ENCODE data around the gene NCL.
"Not testable (repeated sequence)": the region's sequence is repeated elsewhere in the genome, so short reads cannot be mapped to it uniquely, and the experiment has no call there.

Gene NCL

DNA sequence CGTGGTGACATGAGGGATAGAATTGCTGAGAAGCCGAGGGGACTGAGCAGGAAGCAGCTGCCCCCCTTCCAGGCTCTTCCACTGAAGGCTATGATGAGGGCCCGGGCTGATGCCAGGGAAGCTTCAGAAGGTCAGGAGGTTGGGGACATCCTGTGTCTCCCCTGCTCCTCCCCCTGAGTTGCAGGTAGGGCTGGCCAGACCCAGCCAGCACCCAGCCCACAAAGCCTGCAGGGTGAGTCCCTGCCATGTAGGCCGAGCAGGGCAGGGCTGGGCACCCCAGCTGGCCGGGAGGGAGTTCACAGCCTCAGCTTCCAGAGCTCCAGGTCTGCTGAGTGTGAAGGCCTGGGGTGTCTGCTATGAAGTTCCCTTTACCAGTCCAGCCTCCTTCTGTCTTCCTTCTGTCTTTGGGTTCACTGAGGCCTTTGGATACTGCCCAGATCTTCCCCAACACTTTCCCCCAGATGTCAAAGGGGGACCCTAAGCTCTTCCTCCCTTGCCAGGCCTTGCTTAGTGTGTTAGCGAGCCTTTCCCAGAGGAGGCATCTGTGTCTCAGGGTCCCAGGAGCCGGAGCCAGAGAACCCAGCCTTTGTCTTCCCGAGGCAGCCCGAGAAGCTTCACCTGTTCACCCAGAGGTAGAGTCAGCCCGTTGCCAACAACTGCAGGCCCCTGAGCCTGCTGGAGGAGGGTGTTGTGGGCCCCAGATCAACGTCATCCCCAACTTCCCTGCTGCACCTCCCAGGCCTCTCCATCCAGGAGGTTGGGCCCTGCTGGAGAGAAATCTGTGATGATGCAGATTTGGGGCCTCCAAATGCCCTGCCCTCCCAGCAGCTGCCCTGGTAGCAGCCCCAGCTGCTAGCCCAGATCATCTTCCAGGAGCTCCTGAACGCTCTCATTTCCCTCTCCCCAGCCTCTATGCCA, 3.6 kb upstream of the NCL start:
- DNase-seq: no peak

DNA sequence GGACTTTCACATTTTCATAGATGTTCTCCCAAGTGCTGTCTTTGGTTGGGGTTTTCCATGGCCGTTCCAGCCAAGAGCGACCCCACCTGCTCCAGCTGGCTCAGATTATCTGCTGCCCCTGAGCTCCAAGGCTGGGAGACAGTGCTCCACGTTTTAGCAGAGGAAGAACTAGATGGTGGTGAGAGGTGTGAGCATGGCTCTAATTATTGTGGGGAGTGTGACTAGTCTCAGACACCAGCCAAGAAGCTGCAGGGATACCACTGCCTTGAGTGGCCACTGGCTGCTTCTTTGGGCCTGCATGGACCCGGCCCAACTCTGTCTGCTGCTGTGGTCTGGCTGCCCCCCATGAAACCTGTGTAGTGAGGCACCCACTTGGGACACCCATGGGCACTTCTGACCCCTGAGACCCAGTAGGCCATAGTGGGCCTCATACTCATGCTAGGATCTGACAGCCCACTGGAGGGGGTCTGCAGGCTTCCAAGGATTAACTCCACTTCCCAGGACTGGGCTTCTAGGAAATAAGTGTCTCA, 2.8 kb upstream of the NCL start:
- no peak for DNase-seq

DNA sequence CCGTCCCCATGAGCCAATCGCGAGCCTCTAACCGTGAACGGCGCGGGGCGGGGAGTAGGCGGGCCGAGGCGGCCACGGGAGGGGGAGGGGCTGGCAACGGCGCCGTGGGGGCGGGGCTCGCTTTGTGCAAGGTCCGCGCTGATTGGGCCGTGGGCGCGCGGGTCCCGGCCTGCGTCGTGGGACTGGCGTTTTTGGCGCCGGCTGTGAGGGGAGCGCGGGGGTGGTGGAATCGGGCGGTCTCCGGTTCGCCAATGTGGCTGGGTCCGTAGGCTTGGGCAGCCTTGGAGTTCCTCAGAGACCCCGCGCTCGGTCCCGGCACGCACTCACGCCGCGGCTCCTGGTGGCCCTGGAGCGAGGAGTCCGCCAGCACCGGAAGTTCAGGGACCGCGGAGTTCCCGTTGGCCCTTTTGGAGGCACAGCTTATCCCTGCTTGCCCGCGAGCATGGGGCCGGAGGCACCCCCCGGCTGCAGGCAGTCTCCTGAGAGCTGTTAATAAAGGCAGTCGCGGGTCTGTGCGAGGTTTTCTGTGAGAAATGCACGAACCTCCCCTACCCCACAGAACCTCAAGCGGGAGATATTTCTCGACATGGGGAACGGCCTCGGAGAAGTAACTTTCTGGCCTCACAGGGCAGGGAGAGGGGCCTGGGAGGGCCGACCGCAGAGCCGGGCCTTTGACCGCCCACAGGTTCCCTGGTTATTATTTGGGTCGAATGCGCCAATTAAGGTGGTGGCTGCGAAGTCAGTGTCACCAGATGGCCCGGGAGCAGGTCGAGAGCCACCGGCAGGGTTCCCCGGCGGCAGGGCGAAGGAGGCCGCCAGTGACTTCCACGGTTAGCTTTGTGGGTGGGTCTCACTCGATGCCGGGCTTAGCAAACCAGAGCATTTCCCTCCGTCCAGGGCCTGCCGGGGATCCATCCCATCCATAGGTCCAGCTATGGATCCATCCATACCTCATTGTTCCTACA, 574 bp upstream of the NCL start:
- DNase-seq: peak; percentile 16

DNA sequence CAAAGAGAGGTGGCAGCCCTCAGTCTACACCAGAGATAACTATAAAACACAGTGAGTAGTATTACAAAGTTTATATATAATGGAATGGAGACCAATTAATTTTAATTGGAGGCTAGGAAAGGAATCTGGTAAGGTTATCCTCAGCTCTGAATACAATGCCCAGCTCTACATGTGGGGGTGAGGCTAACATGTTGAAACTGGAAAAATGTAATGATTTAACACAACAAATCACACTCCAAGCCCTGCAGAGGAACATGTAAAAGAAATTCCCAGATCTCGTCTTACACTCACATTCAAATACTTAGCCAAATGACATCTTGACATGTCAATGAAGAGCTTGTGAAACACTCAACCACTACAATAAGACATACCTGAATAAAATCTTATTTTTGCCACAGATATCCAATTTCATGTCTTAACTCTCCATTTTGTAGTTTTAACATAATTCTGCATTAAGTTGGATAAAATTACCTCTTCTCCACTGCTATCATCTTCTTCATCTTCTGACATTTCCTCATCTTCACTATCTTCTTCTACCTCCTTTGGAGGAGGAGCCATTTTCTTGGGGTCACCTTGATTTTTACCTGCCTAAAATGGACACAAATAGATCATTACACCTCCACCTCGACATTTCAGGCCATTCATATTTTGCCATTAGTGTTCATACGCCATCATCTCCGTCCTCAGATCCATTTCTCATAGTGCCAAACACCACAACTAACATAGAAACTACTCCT, 1.4 kb downstream of the NCL start:
- DNase-seq: no peak

GRCh38 chr2:231461516-231461971, 2.7 kb downstream of the NCL start:
- no peak for DNase-seq

GRCh38 chr2:231460841-231461240, 3.4 kb downstream of the NCL start:
- not testable (repeated sequence) for DNase-seq

DNA sequence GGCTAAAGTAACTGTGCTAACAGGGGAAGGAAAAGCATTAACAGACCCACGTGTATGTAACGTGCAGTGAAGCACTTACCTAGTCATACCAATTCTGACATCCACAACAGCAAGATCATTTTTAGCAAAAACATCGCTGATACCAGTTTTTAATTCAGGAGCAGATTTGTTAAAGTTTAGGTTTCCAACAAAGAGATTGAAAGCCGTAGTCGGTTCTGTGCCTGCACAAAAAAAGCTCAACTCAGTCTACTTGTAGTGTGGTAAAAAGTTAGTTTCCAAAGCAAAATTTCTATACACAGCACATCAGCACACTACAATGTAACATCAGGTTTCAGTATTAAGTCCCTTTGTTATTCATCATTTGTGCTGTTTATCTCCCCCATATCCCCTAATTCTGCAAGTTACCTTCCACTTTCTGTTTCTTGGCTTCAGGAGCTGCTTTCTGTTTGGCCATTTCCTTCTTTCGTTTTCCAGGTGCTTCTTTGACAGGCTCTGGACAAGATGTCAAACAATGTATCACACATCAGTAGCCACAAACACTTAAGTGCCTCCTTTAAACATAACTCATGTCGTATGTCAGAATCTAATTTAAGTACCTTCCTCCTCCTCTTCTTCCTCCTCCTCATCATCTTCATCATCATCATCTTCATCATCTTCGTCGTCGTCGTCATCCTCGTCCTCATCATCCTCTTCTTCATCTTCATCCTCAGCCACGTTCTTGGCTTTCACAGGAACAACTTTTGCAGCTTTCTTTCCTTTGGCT, 4.0 kb downstream of the NCL start:
- DNase-seq: no peak

DNA sequence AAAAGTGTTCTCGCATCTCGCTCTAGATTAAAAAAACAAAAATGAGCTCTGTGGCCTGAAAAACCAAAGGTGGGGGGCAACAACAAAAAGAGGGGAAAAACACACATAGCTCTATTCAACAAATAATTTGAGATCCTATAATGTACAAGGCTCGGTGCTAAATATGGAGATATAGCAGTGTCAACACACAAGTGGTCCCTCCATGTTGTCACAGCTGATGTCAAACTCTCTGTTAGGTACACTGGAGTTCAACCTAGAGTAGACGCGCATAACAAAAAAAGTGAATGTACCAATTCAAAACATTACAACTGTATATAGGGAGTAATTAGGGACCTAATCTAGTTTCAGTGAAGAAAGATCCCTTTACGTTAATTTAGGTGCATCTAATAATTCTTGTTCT, 5.9 kb downstream of the NCL start:
- no peak for DNase-seq

DNA sequence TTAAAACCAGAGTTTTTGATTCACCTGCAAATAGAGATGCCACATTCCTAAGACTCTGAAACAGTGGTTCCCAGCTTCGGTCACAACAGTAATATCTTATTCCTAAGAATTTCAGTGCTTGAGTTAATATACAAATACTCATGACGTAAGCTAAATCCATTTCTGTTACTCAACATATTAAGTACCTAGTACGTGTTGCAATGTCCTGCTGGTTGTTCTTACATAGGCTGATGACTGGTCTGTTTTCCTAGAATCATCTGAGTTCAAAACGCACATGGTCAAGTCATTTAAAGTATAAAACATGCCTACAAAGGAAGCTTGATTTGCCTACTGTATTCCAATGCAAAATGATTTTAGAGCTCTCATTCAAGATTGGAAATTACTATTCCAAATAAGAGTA, 7.2 kb downstream of the NCL start:
- no peak for DNase-seq

DNA sequence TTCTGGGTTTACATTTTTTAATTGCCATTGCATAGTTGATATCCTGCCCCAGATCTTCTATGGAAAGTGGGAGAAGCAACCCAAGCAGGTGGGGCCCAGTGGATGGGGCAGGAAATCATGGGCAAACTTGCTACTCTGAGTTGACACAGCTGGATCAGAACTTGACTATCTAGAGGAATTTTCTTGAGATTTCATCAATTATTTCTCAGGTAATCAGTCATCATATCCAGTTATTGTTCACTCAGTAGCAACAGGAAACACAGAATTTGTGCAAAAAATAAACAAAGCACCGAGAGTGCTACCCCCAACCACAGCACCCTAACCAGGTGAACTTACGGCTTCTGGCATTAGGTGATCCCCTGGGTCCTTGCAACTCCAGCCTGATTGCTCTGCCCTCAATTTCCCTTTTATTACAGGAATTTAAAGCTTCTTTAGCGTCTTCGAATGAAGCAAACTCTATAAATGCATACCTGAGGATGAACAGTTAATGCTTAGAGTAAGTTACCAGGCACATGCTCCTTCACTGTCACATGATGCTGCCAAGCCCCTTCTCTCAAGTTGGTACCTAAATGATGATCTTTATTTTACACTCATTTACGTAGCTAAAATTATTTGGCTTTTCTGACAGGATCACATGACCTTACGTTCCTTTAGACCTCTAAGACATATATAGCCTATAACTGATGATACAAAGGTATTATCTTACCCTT, 7.8 kb downstream of the NCL start:
- DNase-seq: no peak

- DNase-seq: no peak
Observed at GRCh38 chr2:231455890-231456289, 8.4 kb downstream of the NCL start.

GRCh38 chr2:231455222-231455621, 9.1 kb downstream of the NCL start:
- no peak for DNase-seq

GRCh38 chr2:231454361-231454791, 9.9 kb downstream of the NCL start:
- DNase-seq: no peak

- DNase-seq: no peak
Observed at GRCh38 chr2:231452799-231453508, 11.3 kb downstream of the NCL start.

GRCh38 chr2:231450548-231450989, 13.7 kb downstream of the NCL start:
- no peak for DNase-seq

DNA sequence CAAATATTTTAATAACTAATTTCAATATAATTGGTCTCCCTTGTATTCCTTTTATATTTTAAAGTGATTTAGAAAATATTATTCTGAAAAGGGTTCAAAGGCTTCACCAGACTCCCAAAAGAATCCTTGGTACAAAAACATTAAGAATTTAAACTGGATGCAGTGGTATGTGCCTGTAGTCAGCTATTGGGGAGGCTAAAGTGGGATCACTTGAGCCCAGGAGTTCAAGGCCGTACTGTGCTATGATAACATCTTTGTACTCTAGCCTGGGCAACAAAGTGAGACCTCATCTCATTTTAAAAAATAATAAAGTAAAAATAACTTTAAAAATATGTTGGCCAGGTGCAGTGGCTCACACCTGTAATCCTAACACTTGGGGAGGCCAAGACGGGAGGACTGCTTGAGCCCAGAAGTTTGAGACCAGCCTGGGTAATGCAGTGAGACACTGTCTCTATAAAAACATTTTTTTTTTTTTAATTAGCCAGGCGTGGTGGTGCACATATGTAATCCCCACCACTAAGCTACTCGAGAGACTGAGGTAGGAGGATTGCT, 14.7 kb downstream of the NCL start:
- no peak for DNase-seq

- no peak for DNase-seq
Observed at GRCh38 chr2:231436957-231437356, 27.3 kb downstream of the NCL start.

DNA sequence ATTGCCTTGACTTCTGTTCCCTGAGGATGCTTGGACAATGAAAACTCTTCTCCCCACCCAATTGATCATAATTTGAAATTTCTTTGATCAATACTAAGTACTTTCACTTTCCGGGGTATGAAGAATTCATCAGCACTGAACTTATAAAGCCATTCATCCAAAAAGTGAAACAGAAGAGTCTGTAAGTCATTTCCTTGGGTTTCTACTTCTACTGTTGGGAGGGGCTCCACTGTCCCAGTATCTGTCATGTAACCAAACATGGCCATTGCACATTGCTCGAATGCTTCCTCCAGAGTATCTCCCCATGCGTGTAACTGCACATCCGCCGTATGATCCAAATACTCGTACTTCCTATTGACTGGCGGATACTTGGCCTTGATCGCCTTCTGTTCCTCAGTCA, 30.3 kb downstream of the NCL start:
- DNase-seq: no peak

DNA sequence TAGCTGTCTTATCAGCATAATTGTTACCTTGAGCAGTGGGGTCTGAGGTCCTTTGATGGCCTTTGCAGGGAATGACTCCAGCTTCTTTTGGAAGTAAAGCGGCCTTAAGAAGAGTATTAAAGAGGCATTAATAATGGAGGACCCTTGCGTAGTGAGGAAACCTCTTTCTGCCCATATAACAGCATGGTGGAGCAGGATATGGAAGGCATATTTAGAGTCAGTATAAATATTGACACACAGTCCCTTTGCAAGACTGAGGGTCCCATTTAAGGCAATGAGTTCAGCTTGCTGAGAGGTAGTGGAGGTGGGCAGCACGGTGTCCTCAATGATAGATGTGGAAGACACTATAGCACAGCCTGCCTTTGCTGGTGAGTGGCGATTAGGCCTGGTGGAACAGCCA, 32.7 kb downstream of the NCL start:
- no peak for DNase-seq

DNA sequence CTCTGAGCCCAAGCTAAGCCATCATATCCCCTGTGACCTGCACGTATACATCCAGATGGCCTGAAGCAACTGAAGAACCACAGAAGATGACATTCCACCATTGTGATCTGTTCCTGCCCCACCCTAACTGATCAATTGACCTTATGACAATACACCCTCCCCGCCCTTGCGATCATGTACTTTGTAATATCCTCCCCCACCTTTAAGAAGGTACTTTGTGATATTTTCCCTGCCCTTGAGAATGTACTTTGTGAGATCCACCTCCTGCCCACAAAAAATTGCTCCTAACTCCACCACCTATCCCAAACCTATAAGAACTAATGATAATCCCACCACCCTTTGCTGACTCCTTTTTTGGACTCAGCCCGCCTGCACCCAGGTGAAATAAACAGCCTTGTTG, 33.8 kb downstream of the NCL start:
- DNase-seq: not testable (repeated sequence)
